ENCODE results near the gene NRM. TPM values are rescaled to one million over a fixed set of nuclear protein-coding genes. Genes with fewer than 3 reads are reported as not detected.
"Not testable (repeated sequence)": the region's sequence is repeated elsewhere in the genome, so short reads cannot be mapped to it uniquely, and the experiment has no call there.

Gene NRM
- total and polyA plus RNA-seq, 8 donors = 13.1 to 55.1 (median 38.1) TPM

- H3K4me1 ChIP-seq = peaks cover 33 to 66% of the 10 kb centered on the region in 2 donors
- no peaks in the 10 kb centered on the region for H3K9me3 ChIP-seq
- DNase-seq = peak in 1 of 4 donors; percentile 20
- peaks cover 8 to 33% of the 10 kb centered on the region in 2 donors for H3K36me3 ChIP-seq
- peak overlapping the region; percentile 94 for H3K27ac ChIP-seq
- peak overlapping the region; percentile 80 for H3K4me3 ChIP-seq
- intact Hi-C loops (cut with DNase I) = no loop called here
- H3K27me3 ChIP-seq = no peaks in the 10 kb centered on the region
- TF ChIP-seq, protein P1, sequence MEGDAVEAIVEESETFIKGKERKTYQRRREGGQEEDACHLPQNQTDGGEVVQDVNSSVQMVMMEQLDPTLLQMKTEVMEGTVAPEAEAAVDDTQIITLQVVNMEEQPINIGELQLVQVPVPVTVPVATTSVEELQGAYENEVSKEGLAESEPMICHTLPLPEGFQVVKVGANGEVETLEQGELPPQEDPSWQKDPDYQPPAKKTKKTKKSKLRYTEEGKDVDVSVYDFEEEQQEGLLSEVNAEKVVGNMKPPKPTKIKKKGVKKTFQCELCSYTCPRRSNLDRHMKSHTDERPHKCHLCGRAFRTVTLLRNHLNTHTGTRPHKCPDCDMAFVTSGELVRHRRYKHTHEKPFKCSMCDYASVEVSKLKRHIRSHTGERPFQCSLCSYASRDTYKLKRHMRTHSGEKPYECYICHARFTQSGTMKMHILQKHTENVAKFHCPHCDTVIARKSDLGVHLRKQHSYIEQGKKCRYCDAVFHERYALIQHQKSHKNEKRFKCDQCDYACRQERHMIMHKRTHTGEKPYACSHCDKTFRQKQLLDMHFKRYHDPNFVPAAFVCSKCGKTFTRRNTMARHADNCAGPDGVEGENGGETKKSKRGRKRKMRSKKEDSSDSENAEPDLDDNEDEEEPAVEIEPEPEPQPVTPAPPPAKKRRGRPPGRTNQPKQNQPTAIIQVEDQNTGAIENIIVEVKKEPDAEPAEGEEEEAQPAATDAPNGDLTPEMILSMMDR (IDR thresholded peaks at IDR 0.05) = no peak
- no peak for ATAC-seq
These were observed 28.6 kb upstream of the NRM start for GRCh38 chr6:30719356-30719755.

- ATAC-seq = not testable (repeated sequence)
- H3K4me3 ChIP-seq = peak overlapping the region; percentile 4 to 67
These were observed 27.3 kb upstream of the NRM start for GRCh38 chr6:30717845-30718720.

GRCh38 chr6:30717129-30717844 lies 26.5 kb upstream of the NRM start, which contains the start of gene MDC1:
TSS of gene MDC1 (minus strand) at chr6:30717281. CDS start at chr6:30715175, 2,106 bp downstream.
- Histone ChIP-seq H3K27ac (peak within 1 kb of the TSS; percentile 93 to 94), H3K9me3 (no peaks in the 10 kb centered on the region), H3K4me1 (peaks cover 27 to 45% of the 10 kb centered on the region in 2 donors), H3K4me3 (peak within 1 kb of the TSS; percentile 67 to 70), H3K36me3 (peaks cover 0 to 33% of the 10 kb centered on the region in 2 donors), H3K27me3 (no peaks in the 10 kb centered on the region)
- ATAC-seq = peak; percentile 80
- DNase-seq = peak; percentile 99 to 100 (median 100)
- TF ChIP-seq, protein P1 (IDR thresholded peaks at IDR 0.05) = peak; percentile 29 to 82
- intact Hi-C loops (cut with DNase I) = no loop called here

More at GRCh38 chr6:30717845-30718720, 27.3 kb upstream of the NRM start:
- intact Hi-C loops (cut with DNase I); H3K27me3 ChIP-seq; DNase-seq; H3K9me3 ChIP-seq: not testable (repeated sequence)
- Histone ChIP-seq H3K27ac (peak overlapping the region; percentile 94), H3K36me3 (peaks cover 3 to 33% of the 10 kb centered on the region in 2 donors), H3K4me1 (peaks cover 33 to 53% of the 10 kb centered on the region in 2 donors)
- TF ChIP-seq, protein P1 (IDR thresholded peaks at IDR 0.05) = peak in 1 of 2 donors; percentile 2

DNA sequence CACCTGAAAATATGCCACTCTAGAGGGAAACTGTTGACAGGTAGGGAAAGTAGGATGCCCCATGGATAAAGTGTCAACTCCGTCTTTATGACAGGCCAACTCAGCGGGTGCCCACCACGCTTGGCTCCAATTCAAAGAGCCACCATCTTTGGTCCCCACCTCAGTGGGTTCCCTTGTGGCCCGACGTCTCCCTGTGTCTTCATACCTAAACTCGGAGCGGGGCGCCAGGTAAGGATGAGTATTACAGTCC lies 26.0 kb upstream of the NRM start:
- no peak for ATAC-seq
- Histone ChIP-seq H3K9me3 (no peaks in the 10 kb centered on the region), H3K27me3 (no peaks in the 10 kb centered on the region), H3K27ac (peak overlapping the region; percentile 87 to 93), H3K4me3 (peak overlapping the region; percentile 67 to 70), H3K4me1 (peaks cover 22 to 40% of the 10 kb centered on the region in 2 donors), H3K36me3 (peaks cover 0 to 33% of the 10 kb centered on the region in 2 donors)
- intact Hi-C loops (cut with DNase I) = no loop called here
- TF ChIP-seq, protein P1 (IDR thresholded peaks at IDR 0.05) = no peak
- no peak for DNase-seq

DNA sequence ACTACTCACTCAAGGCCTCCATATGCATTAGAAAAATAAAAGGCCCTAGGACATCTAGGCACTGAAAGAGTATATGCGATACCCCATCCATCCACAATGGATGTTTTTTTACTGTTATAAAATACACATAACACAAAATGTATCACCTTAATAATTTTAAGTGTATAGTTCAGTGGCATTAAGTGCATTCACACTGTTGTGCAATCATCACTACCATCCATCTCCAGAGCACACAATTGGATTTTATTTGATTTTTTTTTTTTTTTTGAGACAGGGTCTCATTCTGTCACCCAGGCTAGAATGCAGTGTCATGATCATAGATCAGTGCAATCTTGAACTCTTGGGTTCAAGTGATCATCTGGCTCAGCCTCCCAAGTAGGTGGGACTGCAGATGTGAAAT lies 23.5 kb upstream of the NRM start:
- H3K27me3 ChIP-seq = no peaks in the 10 kb centered on the region
- no peaks in the 10 kb centered on the region for H3K9me3 ChIP-seq
- DNase-seq (no peak), ATAC-seq (no peak)
- H3K4me1 ChIP-seq = peaks cover 20 to 32% of the 10 kb centered on the region in 2 donors
- no peak overlapping the region for H3K4me3 ChIP-seq
- no peak overlapping the region for H3K27ac ChIP-seq
- H3K36me3 ChIP-seq = peaks cover 0 to 56% of the 10 kb centered on the region in 2 donors
- TF ChIP-seq, protein P1 (IDR thresholded peaks at IDR 0.05) = no peak
- intact Hi-C loops (cut with DNase I) = no loop called here
